Fibroblast of skin of left biceps (primary cell): Measurements from ENCODE around the gene ATRNL1.
"Not testable (repeated sequence)": the region's sequence is repeated elsewhere in the genome, so short reads cannot be mapped to it uniquely, and the experiment has no call there.

Experiments used
- DNase-seq, 2 experiments: peaks; one replicate each; pipeline ENCODE4 v3.0.0-alpha.2; 2013; ENCODE audit warnings: low read depth in 2 of 2

The ATRNL1 gene

DNA sequence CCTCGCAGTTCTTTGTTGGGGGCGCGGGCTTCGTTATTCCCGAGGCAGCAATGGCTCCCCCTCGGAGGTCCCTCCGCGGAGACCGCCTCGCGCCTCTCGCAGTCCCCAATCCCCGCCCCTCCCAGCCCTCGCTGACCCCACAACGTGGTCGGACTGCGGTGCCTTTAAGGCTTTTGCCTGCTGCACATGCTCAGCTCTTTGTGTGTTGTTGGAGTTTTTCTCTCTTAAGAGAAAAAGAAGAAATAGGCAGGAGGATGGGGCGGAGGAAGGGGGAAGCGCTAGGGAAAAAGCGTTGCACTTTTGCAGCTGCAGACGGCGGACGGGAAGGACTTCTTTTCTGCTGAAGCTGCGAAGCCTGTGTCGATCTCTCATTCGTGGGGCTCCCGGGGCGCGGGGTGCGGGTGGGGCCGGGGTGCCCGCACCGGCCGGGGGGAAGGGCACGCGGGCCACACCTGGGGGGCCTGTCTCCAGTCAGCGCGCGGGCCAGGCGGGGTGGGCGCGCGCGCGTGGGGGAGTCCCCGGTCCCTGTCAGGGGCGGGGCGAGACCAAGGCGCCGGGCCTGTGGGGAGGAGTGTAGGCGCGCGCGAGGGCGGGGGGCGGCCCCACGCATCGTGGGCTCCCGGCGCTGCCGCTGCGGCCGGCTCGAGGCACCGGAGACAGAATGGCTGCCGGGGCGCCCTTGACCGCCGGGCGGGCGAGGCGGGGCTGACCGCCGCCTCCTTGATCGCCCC, 445 bp upstream of the ATRNL1 start:
- no peak for DNase-seq

DNA sequence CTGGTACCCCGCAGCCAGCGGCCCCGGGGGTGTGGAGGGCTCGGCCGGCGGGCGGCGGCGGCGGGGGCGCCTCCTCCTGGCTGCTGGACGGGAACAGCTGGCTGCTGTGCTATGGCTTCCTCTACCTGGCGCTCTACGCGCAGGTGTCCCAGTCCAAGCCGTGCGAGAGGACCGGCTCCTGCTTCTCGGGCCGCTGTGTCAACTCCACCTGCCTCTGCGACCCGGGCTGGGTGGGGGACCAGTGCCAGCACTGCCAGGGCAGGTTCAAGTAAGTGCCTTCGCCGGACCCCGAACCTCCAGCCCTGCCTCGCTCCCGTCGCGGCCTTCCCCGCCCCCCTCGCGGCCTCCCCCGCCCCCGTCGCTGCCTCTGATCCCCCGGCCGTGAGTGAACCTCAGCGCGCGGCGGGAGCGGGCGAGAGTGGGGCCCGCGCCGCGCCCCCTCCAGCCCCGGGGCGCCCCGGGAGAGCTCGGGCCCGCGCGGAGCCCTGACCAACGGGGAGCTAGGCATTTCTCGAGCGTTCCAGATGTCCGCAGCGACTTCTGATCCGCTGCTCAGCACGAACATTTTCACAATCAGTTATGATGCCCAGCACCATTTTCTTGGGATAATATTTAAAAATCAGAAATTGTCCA, 727 bp downstream of the ATRNL1 start:
- no peak for DNase-seq

GRCh38 chr10:115094416-115095140, 1.4 kb downstream of the ATRNL1 start:
- no peak for DNase-seq

DNA sequence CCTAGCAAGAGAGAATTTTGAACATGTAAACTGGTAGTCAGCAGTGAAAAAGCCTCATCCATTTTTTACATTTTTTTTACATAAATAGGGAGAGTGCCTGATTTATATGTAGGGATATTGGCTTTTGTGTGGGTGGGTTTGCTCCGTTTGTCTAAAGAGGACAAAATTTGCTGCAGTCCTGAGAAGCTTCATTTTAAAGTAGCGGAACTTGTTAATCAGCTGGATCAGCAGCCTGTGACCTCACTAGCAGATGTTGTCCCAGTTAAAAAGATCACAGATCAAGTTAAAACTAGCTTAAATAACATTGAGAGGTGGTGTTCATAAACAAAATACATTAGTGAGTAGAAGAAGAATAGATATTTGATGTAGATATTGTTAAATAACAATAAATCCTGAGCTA, 2.6 kb downstream of the ATRNL1 start:
- DNase-seq, result no peak

GRCh38 chr10:115103700-115104099, 10.5 kb downstream of the ATRNL1 start:
- no peak for DNase-seq

DNA sequence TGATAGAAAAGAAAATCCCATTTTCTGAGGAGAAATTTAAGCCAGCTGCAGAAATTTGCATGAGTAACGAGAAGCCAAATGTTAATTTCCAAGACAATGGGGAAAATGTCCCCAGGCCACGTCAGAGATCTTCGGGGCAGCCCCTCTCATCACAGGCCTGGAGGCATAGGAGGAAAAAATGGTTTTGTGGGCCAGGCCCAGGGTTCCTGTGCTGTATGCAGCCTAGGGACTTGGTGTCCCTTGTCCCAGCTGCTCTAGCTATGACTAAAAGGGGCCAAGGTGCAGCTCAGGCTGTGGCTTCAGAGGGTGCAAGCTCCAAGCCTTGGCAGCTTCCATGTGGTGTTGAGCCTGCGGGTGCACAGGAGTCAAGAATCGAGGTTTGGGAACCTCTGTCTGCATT, 12.2 kb downstream of the ATRNL1 start:
- DNase-seq, result not testable (repeated sequence)

GRCh38 chr10:115107830-115108229, 14.7 kb downstream of the ATRNL1 start:
- DNase-seq, result no peak

DNA sequence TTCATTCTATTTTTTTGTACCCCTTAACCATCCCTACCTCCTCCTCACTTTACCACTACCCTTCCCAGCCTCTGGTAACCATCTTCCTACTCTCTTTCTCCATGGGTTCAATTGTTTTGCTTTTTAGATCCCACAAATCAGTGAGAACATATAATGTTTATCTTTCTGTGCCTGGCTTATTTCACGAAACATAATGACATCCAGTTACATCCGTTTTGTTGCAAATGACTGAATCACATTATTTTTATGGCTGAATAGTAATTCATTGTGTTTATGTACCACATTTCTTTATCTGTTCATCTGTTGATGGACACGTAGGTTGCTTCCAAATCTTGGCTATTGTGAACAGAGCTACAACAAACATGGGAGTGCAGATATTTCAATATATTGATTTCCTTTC, 24.1 kb downstream of the ATRNL1 start:
- no peak for DNase-seq

DNA sequence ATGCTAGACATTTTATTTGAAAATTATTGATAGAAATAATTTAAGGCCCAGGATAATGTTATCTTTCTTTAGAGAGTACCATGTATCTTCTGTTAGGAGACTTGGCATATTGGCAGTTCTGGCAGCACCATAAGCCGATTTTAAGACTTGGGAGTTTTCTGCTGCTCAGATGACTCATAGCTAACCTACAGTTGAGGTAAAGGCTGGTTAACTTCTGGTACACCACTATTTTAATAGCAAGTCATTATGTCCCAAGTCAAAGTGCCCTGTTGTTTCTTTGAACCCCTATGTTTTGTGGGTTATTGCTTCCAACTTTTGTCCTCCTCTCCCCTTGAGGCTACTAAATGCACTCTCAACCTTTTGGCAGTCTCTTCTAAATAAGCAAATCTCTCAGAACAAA, 25.2 kb downstream of the ATRNL1 start:
- no peak for DNase-seq

DNA sequence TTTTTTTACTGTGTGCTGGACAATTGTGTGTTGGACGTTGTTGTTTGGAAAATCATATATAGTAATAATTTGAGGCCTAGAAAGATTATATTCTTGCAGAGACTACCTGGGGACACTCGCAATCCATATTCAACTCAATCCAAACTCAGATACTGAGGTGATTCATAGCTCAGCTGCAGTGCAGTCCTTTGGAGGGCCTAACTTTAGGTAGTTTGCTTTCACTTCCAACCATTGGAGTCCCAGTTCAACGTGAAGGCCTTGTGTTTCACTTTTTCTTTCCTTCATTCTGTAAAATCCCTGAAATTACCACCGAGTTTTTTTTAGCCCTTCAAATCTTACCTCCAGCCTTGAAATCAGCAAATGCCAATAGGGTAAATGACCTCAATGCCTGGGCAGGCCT, 32.3 kb downstream of the ATRNL1 start:
- DNase-seq, result no peak

DNA sequence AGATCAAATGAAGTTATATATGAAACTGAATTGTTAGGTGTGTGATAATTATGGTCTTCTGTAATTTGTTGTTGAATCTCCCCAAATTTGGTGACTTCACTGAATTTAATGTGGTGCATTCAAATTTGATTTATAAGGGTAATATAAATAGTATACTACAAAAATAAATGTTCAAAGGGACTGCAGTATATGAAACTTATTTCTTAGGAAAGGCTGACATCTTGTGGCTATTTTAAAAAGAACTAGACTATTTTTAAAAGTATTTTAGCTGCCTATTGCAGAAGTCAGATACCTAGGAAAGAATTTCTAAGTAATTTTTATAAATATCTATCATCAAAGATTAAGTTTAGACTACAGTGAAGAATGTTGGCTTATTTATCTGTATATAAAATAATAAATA, 36.6 kb downstream of the ATRNL1 start:
- DNase-seq, result peak in 1 of 2 experiments; percentile 5

- no peak for DNase-seq
These were observed 43.5 kb downstream of the ATRNL1 start for GRCh38 chr10:115136616-115137015.

GRCh38 chr10:115141254-115141653, 48.1 kb downstream of the ATRNL1 start:
- DNase-seq, result no peak

GRCh38 chr10:115157357-115157756, 64.2 kb downstream of the ATRNL1 start:
- no peak for DNase-seq

GRCh38 chr10:115163129-115163528, 70.0 kb downstream of the ATRNL1 start:
- DNase-seq, result no peak

DNA sequence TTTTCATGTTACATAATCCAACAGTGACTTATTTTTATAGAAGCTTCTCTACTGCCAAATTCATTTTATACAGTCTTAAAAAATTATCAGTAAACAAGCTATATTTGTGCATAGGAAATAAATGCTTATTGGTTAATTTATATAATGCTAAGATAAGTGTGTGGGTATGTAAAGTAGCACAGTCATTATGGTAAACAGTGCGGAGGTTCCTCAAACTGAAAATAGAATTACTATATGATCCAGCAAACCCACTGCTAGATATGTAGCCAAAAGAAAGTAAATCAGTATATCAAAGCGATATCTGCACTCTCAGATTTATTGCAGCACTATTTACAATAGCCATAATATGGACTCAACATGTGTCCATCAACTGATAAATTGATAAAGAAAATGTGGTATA, 71.1 kb downstream of the ATRNL1 start:
- DNase-seq, result no peak

GRCh38 chr10:115167751-115168150, 74.6 kb downstream of the ATRNL1 start:
- DNase-seq, result no peak

- no peak for DNase-seq
These were observed 78.3 kb downstream of the ATRNL1 start for GRCh38 chr10:115171392-115171960.

DNA sequence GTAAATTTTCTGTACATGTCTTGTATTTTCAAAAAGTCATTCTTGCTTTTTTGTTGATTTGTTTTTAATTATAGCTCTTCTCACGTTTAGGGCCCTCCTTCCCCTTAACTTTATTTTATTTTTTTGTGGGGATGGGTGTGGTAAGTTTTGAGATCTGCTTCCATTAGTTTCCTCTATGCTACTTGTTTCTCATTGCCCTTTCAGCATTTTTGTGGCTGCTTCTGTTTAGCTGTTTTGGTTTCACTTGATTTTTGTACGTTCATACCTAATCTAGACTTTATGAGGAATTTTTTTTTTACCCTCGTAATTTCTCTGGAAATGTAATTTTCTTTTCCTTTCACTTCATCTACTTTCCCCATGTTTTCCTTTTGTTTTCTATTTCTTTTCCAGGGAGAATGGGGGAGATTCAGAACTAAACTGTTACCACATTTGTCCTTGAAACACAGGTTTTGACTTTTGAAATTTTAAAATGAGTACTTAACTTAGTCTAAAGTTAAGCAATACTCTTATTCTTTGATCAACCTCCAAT, 80.8 kb downstream of the ATRNL1 start:
- no peak for DNase-seq

DNA sequence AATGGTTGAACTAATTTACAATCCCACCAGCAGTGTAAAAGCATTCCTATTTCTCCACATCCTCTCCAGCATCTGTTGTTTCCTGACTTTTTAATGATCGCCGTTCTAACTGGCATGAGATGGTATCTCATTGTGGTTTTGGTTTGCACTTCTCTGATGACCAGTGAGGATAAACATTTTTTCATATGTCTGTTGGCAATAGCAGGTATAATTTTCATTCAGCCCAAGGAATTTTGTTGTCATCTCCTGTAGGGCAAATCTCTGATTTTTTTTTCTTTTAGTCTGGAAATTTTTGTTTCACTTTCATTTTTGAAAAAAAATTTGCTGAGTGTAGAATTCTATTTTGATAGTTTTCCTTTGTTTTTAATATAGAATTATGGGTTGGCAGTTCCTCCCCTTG, 114.1 kb downstream of the ATRNL1 start:
- not testable (repeated sequence) for DNase-seq

DNA sequence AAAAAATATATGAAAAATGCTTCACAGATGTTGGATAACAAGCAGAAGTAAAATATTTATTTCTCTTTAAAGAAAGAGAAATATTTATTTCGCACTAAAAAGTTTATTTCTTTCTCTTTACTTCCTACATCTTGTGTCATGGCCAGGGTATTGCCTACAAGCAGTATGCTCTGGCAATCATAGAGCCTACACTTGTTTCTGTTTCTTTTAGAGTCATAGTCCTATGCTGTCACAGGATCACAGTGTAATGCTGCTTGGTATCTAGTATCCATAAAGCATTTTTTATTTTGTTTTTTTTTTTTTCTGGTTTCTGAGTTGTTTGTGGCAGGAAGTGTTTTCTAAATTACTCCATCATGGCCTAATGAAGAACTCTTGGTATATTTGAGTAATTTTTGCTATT, 116.0 kb downstream of the ATRNL1 start:
- DNase-seq, result no peak

DNA sequence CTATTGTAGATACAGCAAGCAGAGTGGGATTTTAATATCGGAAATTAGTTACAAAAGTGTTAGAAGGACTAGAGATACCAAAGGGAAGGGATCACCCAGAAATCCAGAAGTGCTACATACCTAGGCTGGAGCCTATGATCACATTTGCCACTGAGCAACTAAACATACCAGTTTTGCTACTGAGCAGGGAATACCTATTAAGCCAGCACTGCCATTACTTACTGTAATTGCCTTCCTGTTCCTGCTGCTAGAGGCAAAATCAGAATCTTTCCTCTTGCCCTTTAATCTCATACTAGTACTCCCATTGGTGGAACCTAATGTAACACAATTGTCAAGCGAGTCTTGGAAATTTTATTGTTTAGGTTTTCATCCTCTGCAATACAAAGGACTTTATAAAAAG, 121.7 kb downstream of the ATRNL1 start:
- no peak for DNase-seq
